Activated CD4-positive, alpha-beta T cell treated with anti-CD3 and anti-CD28 coated beads, Interleukin-2, amount 10 ng/mL, durations not matched to agents 7 days and 5 days (primary cell): ENCODE results near the gene CDCA4. TPM values are rescaled to one million over a fixed set of nuclear protein-coding genes. Genes with fewer than 3 reads are reported as not detected.
A peak's percentile ranks its signal among the peaks of the same experiment; 100 is the strongest.
"Not testable (repeated sequence)": the region's sequence is repeated elsewhere in the genome, so short reads cannot be mapped to it uniquely, and the experiment has no call there.

ENCODE experiments used
- CTCF ChIA-PET: fragments of 350-600 bp; sonication (Branson Sonifier 250); formaldehyde crosslinking; loops from one replicate; lab custom pipeline; 2021; ENCODE audit warnings: antibody characterized with exemption; lab: Charles Lee
- POLR2A ChIA-PET: fragments of 350-600 bp; sonication (Branson Sonifier 250); formaldehyde crosslinking; loops from one replicate; lab custom pipeline; 2021; ENCODE audit warnings: antibody characterized with exemption; lab: Charles Lee
- DNase-seq: peaks from one replicate; pipeline ENCODE4 v3.0.0-alpha.2; 2020
- H3K27ac Mint-ChIP-seq: one replicate; pipeline ENCODE4 v1.8.0; 2021; ENCODE audit warnings: mild to moderate bottlenecking, moderate library complexity, mixed read lengths
- H3K27me3 Mint-ChIP-seq: one replicate; pipeline ENCODE4 v1.8.0; 2021; ENCODE audit warnings: mixed read lengths
- H3K36me3 Mint-ChIP-seq: one replicate; pipeline ENCODE4 v1.8.0; 2021; ENCODE audit warnings: low read depth, mixed read lengths
- H3K4me1 Mint-ChIP-seq: one replicate; pipeline ENCODE4 v1.8.0; 2021; ENCODE audit warnings: mixed read lengths
- H3K4me3 Mint-ChIP-seq: one replicate; pipeline ENCODE4 v1.8.0; 2021; ENCODE audit warnings: mild to moderate bottlenecking, moderate library complexity, mixed read lengths
- H3K9me3 Mint-ChIP-seq: one replicate; pipeline ENCODE4 v1.8.0; 2021; ENCODE audit warnings: mixed read lengths
- total RNA-seq, 2 experiments: library from RNA; stranded (reverse); gene quantifications; one replicate each; pipeline ENCODE4 v1.2.3, GENCODE V29; 2021

CDCA4 gene
- total RNA-seq, 2 experiments from 2014 or later, result 53.0 to 56.6 TPM

GRCh38 chr14:105041841-105042765, 21.2 kb upstream of the CDCA4 start:
- DNase-seq, result no peak
- CTCF ChIA-PET, result interaction anchor here (1.4 to 8.3 kb wide), 3 partner anchors 11 to 69 kb away, joined by 3 to 94 read pairs (median 4); no protein-coding TSS in a partner anchor
- Mint-ChIP-seq H3K4me1 (peaks cover 12% of the 10 kb centered on the region), H3K27me3 (peaks cover 4% of the 10 kb centered on the region), H3K27ac (no peak overlapping the region), H3K36me3 (no peaks in the 10 kb centered on the region), H3K9me3 (no peaks in the 10 kb centered on the region), H3K4me3 (no peak overlapping the region)
- POLR2A ChIA-PET, result no interaction called here

- Mint-ChIP-seq H3K27me3 (peaks cover 4% of the 10 kb centered on the region), H3K36me3 (no peaks in the 10 kb centered on the region), H3K4me1 (peaks cover 2% of the 10 kb centered on the region), H3K4me3 (no peak overlapping the region), H3K9me3 (no peaks in the 10 kb centered on the region), H3K27ac (no peak overlapping the region)
- CTCF ChIA-PET, result no interaction called here
- POLR2A ChIA-PET, result no interaction called here
- no peak for DNase-seq
Observed at GRCh38 chr14:105039458-105040205, 18.7 kb upstream of the CDCA4 start.

GRCh38 chr14:105035616-105036015, 14.7 kb upstream of the CDCA4 start:
- H3K27ac Mint-ChIP-seq, H3K36me3 Mint-ChIP-seq, H3K4me1 Mint-ChIP-seq, H3K4me3 Mint-ChIP-seq, H3K9me3 Mint-ChIP-seq, POLR2A ChIA-PET, H3K27me3 Mint-ChIP-seq, DNase-seq: not testable (repeated sequence)
- CTCF ChIA-PET, result interaction anchor here (1.0 to 2.2 kb wide), 2 partner anchors 10 to 62 kb away, joined by 3 to 6 read pairs; no protein-coding TSS in a partner anchor

GRCh38 chr14:105034315-105035039, 13.6 kb upstream of the CDCA4 start:
- no peaks in the 10 kb centered on the region for H3K9me3 Mint-ChIP-seq
- ChIA-PET POLR2A (no interaction called here), CTCF (interaction anchor here (1.7 to 2.2 kb wide), 2 partner anchors 11 kb away, joined by 6 to 7 read pairs; no protein-coding TSS in a partner anchor)
- H3K27ac Mint-ChIP-seq, result no peak overlapping the region
- H3K27me3 Mint-ChIP-seq, result no peaks in the 10 kb centered on the region
- no peak overlapping the region for H3K4me3 Mint-ChIP-seq
- H3K4me1 Mint-ChIP-seq, result peaks cover 3% of the 10 kb centered on the region
- H3K36me3 Mint-ChIP-seq, result no peaks in the 10 kb centered on the region
- DNase-seq, result no peak

- H3K9me3 Mint-ChIP-seq, POLR2A ChIA-PET, H3K4me1 Mint-ChIP-seq, H3K27me3 Mint-ChIP-seq, DNase-seq, H3K36me3 Mint-ChIP-seq: not testable (repeated sequence)
- peak overlapping the region; percentile 70 for H3K27ac Mint-ChIP-seq
- CTCF ChIA-PET, result interaction anchor here (1.7 kb wide), 1 partner anchor 12 kb away, joined by 7 read pairs; no protein-coding TSS in a partner anchor
- peak overlapping the region; percentile 59 for H3K4me3 Mint-ChIP-seq
Observed at GRCh38 chr14:105033412-105033900, 12.6 kb upstream of the CDCA4 start.

- H3K4me1 Mint-ChIP-seq, H3K36me3 Mint-ChIP-seq, H3K9me3 Mint-ChIP-seq, H3K4me3 Mint-ChIP-seq, H3K27ac Mint-ChIP-seq, DNase-seq, H3K27me3 Mint-ChIP-seq, POLR2A ChIA-PET: not testable (repeated sequence)
- CTCF ChIA-PET, result interaction anchor here (0.6 to 1.7 kb wide), 2 partner anchors 13 to 1643 kb away, joined by 3 to 7 read pairs; no protein-coding TSS in a partner anchor
Observed at GRCh38 chr14:105032451-105032901, 11.6 kb upstream of the CDCA4 start.

GRCh38 chr14:105030836-105031396, 10.0 kb upstream of the CDCA4 start:
- Mint-ChIP-seq H3K27me3 (no peaks in the 10 kb centered on the region), H3K36me3 (peaks cover 2% of the 10 kb centered on the region), H3K4me1 (peaks cover 16% of the 10 kb centered on the region), H3K27ac (no peak overlapping the region), H3K4me3 (no peak overlapping the region), H3K9me3 (no peaks in the 10 kb centered on the region)
- no peak for DNase-seq
- ChIA-PET POLR2A (no interaction called here), CTCF (interaction anchor here (0.9 to 1.2 kb wide), 3 partner anchors 11 to 15 kb away, joined by 3 to 4 read pairs (median 4); no protein-coding TSS in a partner anchor)

GRCh38 chr14:105030194-105030593, 9.3 kb upstream of the CDCA4 start:
- no peaks in the 10 kb centered on the region for H3K27me3 Mint-ChIP-seq
- no peak for DNase-seq
- POLR2A ChIA-PET, result no interaction called here
- no peak overlapping the region for H3K4me3 Mint-ChIP-seq
- peaks cover 2% of the 10 kb centered on the region for H3K36me3 Mint-ChIP-seq
- no peaks in the 10 kb centered on the region for H3K9me3 Mint-ChIP-seq
- H3K4me1 Mint-ChIP-seq, result peaks cover 22% of the 10 kb centered on the region
- no peak overlapping the region for H3K27ac Mint-ChIP-seq
- CTCF ChIA-PET, result interaction anchor here (1.1 to 1.2 kb wide), 2 partner anchors 12 to 14 kb away, joined by 3 to 4 read pairs; no protein-coding TSS in a partner anchor

GRCh38 chr14:105029402-105029801, 8.5 kb upstream of the CDCA4 start:
- Mint-ChIP-seq H3K27me3 (no peaks in the 10 kb centered on the region), H3K4me3 (no peak overlapping the region), H3K9me3 (no peaks in the 10 kb centered on the region), H3K27ac (no peak overlapping the region), H3K4me1 (peaks cover 27% of the 10 kb centered on the region), H3K36me3 (peaks cover 2% of the 10 kb centered on the region)
- CTCF ChIA-PET, result interaction anchor here (1.1 kb wide), 2 partner anchors 40 to 93 kb away, joined by 3 read pairs; no protein-coding TSS in a partner anchor
- DNase-seq, result no peak
- POLR2A ChIA-PET, result no interaction called here

GRCh38 chr14:105028251-105028927, 7.5 kb upstream of the CDCA4 start:
- Mint-ChIP-seq H3K27ac (no peak overlapping the region), H3K27me3 (no peaks in the 10 kb centered on the region), H3K4me3 (no peak overlapping the region), H3K36me3 (peaks cover 2% of the 10 kb centered on the region), H3K9me3 (no peaks in the 10 kb centered on the region), H3K4me1 (peaks cover 31% of the 10 kb centered on the region)
- no peak for DNase-seq
- POLR2A ChIA-PET, result no interaction called here
- CTCF ChIA-PET, result interaction anchor here (1.1 to 1.4 kb wide), 4 partner anchors 10 to 92 kb away, joined by 3 read pairs; no protein-coding TSS in a partner anchor

GRCh38 chr14:105027718-105028117, 6.8 kb upstream of the CDCA4 start:
- peaks cover 35% of the 10 kb centered on the region for H3K4me1 Mint-ChIP-seq
- H3K27ac Mint-ChIP-seq, H3K27me3 Mint-ChIP-seq, DNase-seq, H3K9me3 Mint-ChIP-seq, POLR2A ChIA-PET, H3K36me3 Mint-ChIP-seq, H3K4me3 Mint-ChIP-seq: not testable (repeated sequence)
- CTCF ChIA-PET, result interaction anchor here (0.9 to 3.4 kb wide), 3 partner anchors 9 to 25 kb away, joined by 3 to 21 read pairs (median 3); no protein-coding TSS in a partner anchor
